ENCODE results near the gene UBASH3A.
A peak's percentile ranks its signal among the peaks of the same experiment; 100 is the strongest.

UBASH3A gene

GRCh38 chr21:42382915-42383314 lies 20.8 kb upstream of the UBASH3A start:
- peaks cover 34% of the 10 kb centered on the region for H3K4me1 Mint-ChIP-seq
- no peak overlapping the region for H3K4me3 Mint-ChIP-seq
- no peaks in the 10 kb centered on the region for H3K9me3 Mint-ChIP-seq
- H3K27ac Mint-ChIP-seq = no peak overlapping the region
- no peaks in the 10 kb centered on the region for H3K27me3 Mint-ChIP-seq
- H3K36me3 Mint-ChIP-seq = peaks cover 4% of the 10 kb centered on the region

- no peak overlapping the region for H3K4me3 Mint-ChIP-seq
- no peaks in the 10 kb centered on the region for H3K9me3 Mint-ChIP-seq
- peaks cover 37% of the 10 kb centered on the region for H3K4me1 Mint-ChIP-seq
- no peaks in the 10 kb centered on the region for H3K27me3 Mint-ChIP-seq
- H3K36me3 Mint-ChIP-seq = peaks cover 4% of the 10 kb centered on the region
- H3K27ac Mint-ChIP-seq = no peak overlapping the region
These were observed 20.4 kb upstream of the UBASH3A start for GRCh38 chr21:42383331-42383730.

GRCh38 chr21:42384156-42384945 lies 19.4 kb upstream of the UBASH3A start:
- peaks cover 4% of the 10 kb centered on the region for H3K36me3 Mint-ChIP-seq

GRCh38 chr21:42384989-42385388 lies 18.7 kb upstream of the UBASH3A start:
- no peak overlapping the region for H3K4me3 Mint-ChIP-seq
- H3K9me3 Mint-ChIP-seq = no peaks in the 10 kb centered on the region
- peaks cover 4% of the 10 kb centered on the region for H3K36me3 Mint-ChIP-seq
- no peaks in the 10 kb centered on the region for H3K27me3 Mint-ChIP-seq
- H3K4me1 Mint-ChIP-seq = peaks cover 50% of the 10 kb centered on the region
- H3K27ac Mint-ChIP-seq = no peak overlapping the region

More at GRCh38 chr21:42384156-42384945, 19.4 kb upstream of the UBASH3A start:
- Mint-ChIP-seq H3K9me3 (no peaks in the 10 kb centered on the region), H3K27me3 (no peaks in the 10 kb centered on the region), H3K4me3 (peak overlapping the region; percentile 9), H3K27ac (no peak overlapping the region), H3K4me1 (peaks cover 44% of the 10 kb centered on the region)

- Mint-ChIP-seq H3K4me1 (peaks cover 55% of the 10 kb centered on the region), H3K9me3 (no peaks in the 10 kb centered on the region), H3K27ac (no peak overlapping the region), H3K27me3 (no peaks in the 10 kb centered on the region), H3K36me3 (peaks cover 6% of the 10 kb centered on the region), H3K4me3 (no peak overlapping the region)
These were observed 18.1 kb upstream of the UBASH3A start for GRCh38 chr21:42385619-42386018.

- Mint-ChIP-seq H3K9me3 (no peaks in the 10 kb centered on the region), H3K36me3 (peaks cover 6% of the 10 kb centered on the region), H3K27ac (no peak overlapping the region), H3K27me3 (no peaks in the 10 kb centered on the region), H3K4me3 (no peak overlapping the region), H3K4me1 (peaks cover 60% of the 10 kb centered on the region)
These were observed 17.6 kb upstream of the UBASH3A start for GRCh38 chr21:42386034-42386591.

- Mint-ChIP-seq H3K4me1 (peaks cover 71% of the 10 kb centered on the region), H3K27ac (no peak overlapping the region), H3K36me3 (peaks cover 2% of the 10 kb centered on the region), H3K4me3 (no peak overlapping the region), H3K9me3 (no peaks in the 10 kb centered on the region), H3K27me3 (no peaks in the 10 kb centered on the region)
These were observed 16.5 kb upstream of the UBASH3A start for GRCh38 chr21:42387164-42387563.

GRCh38 chr21:42387843-42388340 lies 15.8 kb upstream of the UBASH3A start:
- H3K36me3 Mint-ChIP-seq = peaks cover 2% of the 10 kb centered on the region
- no peaks in the 10 kb centered on the region for H3K27me3 Mint-ChIP-seq
- no peak overlapping the region for H3K4me3 Mint-ChIP-seq
- no peak overlapping the region for H3K27ac Mint-ChIP-seq
- H3K9me3 Mint-ChIP-seq = no peaks in the 10 kb centered on the region
- H3K4me1 Mint-ChIP-seq = peaks cover 74% of the 10 kb centered on the region

- Mint-ChIP-seq H3K4me3 (no peak overlapping the region), H3K9me3 (no peaks in the 10 kb centered on the region), H3K36me3 (peaks cover 2% of the 10 kb centered on the region), H3K27me3 (no peaks in the 10 kb centered on the region), H3K27ac (no peak overlapping the region), H3K4me1 (peaks cover 82% of the 10 kb centered on the region)
These were observed 14.8 kb upstream of the UBASH3A start for GRCh38 chr21:42388740-42389448.

GRCh38 chr21:42389449-42389835 lies 14.3 kb upstream of the UBASH3A start:
- no peaks in the 10 kb centered on the region for H3K27me3 Mint-ChIP-seq
- peaks cover 2% of the 10 kb centered on the region for H3K36me3 Mint-ChIP-seq
- H3K27ac Mint-ChIP-seq = no peak overlapping the region
- no peaks in the 10 kb centered on the region for H3K9me3 Mint-ChIP-seq
- H3K4me3 Mint-ChIP-seq = no peak overlapping the region
- H3K4me1 Mint-ChIP-seq = peaks cover 77% of the 10 kb centered on the region

GRCh38 chr21:42390193-42390592 lies 13.5 kb upstream of the UBASH3A start:
- Mint-ChIP-seq H3K36me3 (peaks cover 2% of the 10 kb centered on the region), H3K27me3 (no peaks in the 10 kb centered on the region), H3K27ac (no peak overlapping the region), H3K4me3 (no peak overlapping the region), H3K9me3 (no peaks in the 10 kb centered on the region), H3K4me1 (peaks cover 74% of the 10 kb centered on the region)

- Mint-ChIP-seq H3K36me3 (peaks cover 2% of the 10 kb centered on the region), H3K4me1 (peaks cover 72% of the 10 kb centered on the region), H3K27me3 (no peaks in the 10 kb centered on the region), H3K4me3 (no peak overlapping the region), H3K27ac (peak overlapping the region; percentile 79), H3K9me3 (no peaks in the 10 kb centered on the region)
These were observed 13.0 kb upstream of the UBASH3A start for GRCh38 chr21:42390696-42391095.

- H3K4me1 Mint-ChIP-seq = peaks cover 72% of the 10 kb centered on the region
- H3K9me3 Mint-ChIP-seq = no peaks in the 10 kb centered on the region
- H3K36me3 Mint-ChIP-seq = peaks cover 2% of the 10 kb centered on the region
- no peaks in the 10 kb centered on the region for H3K27me3 Mint-ChIP-seq
- peak overlapping the region; percentile 31 for H3K27ac Mint-ChIP-seq
- no peak overlapping the region for H3K4me3 Mint-ChIP-seq
These were observed 12.4 kb upstream of the UBASH3A start for GRCh38 chr21:42391297-42391696.

GRCh38 chr21:42392731-42393442 lies 10.8 kb upstream of the UBASH3A start:
- peak overlapping the region; percentile 80 for H3K27ac Mint-ChIP-seq
- H3K27me3 Mint-ChIP-seq = no peaks in the 10 kb centered on the region
- H3K4me1 Mint-ChIP-seq = peaks cover 66% of the 10 kb centered on the region
- peaks cover 2% of the 10 kb centered on the region for H3K36me3 Mint-ChIP-seq
- H3K9me3 Mint-ChIP-seq = no peaks in the 10 kb centered on the region
- H3K4me3 Mint-ChIP-seq = peak overlapping the region; percentile 75

GRCh38 chr21:42393443-42393950 lies 10.2 kb upstream of the UBASH3A start:
- peaks cover 69% of the 10 kb centered on the region for H3K4me1 Mint-ChIP-seq
- H3K36me3 Mint-ChIP-seq = peaks cover 2% of the 10 kb centered on the region
- H3K27me3 Mint-ChIP-seq = no peaks in the 10 kb centered on the region
- H3K9me3 Mint-ChIP-seq = no peaks in the 10 kb centered on the region
- peak overlapping the region; percentile 80 for H3K27ac Mint-ChIP-seq
- H3K4me3 Mint-ChIP-seq = peak overlapping the region; percentile 75

All from activated naive CD4-positive, alpha-beta T cell treated with anti-CD3 and anti-CD28 coated beads, Interleukin-2, amount 50 U/mL, for 24 hours (primary cell).